A673 (cell line): Measurements from ENCODE around the gene TRIM8. TPM values are rescaled to one million over a fixed set of nuclear protein-coding genes. Genes with fewer than 3 reads are reported as not detected.
A peak's percentile ranks its signal among the peaks of the same experiment; 100 is the strongest.

Experiments used
- BruUV-seq: library from RNA; stranded (reverse); fragments of 400-500 nt; replicated peaks from 2 replicates; lab custom pipeline; 2021; lab: Mats Ljungman, UMichigan
- CTCF ChIA-PET: fragments of 300-600 bp; sonication (Branson Sonifier 250); formaldehyde crosslinking; loops from one replicate; lab custom pipeline; 2022; ENCODE audit warnings: antibody characterized with exemption; lab: Charles Lee
- POLR2A ChIA-PET: fragments of 300-600 bp; sonication (Branson Sonifier 250); formaldehyde crosslinking; loops from one replicate; lab custom pipeline; 2022; ENCODE audit warnings: antibody characterized with exemption; ENCODE audit not compliant: low non-redundant PET; lab: Charles Lee
- DNase-seq: peaks from one replicate; pipeline ENCODE4 v3.0.0-alpha.2; 2015; ENCODE audit warnings: low spot score
- H3K27ac ChIP-seq: fragments of 200-600 bp; sonication (generic); 2 replicates; pipeline ENCODE4 v1.5.1; 2016; ENCODE audit warnings: mixed run types, low read depth, mild to moderate bottlenecking, mixed read lengths, antibody characterized with exemption, low read length; ENCODE audit not compliant: poor library complexity, severe bottlenecking
- H3K27me3 ChIP-seq: fragments of 200-600 bp; sonication (generic); replicated peaks from 2 replicates; pipeline ENCODE4 v1.6.1; 2017; ENCODE audit warnings: mixed run types, low read depth, mild to moderate bottlenecking, mixed read lengths, antibody characterized with exemption, low read length; ENCODE audit not compliant: insufficient read depth, poor library complexity
- H3K36me3 ChIP-seq: fragments of 200-600 bp; sonication (generic); 2 replicates; pipeline ENCODE4 v1.6.1; 2016; ENCODE audit warnings: mixed run types, mild to moderate bottlenecking, mixed read lengths, antibody characterized with exemption, low read length; ENCODE audit not compliant: insufficient read depth, poor library complexity, severe bottlenecking
- H3K4me1 ChIP-seq: fragments of 200-600 bp; sonication (generic); 2 replicates; pipeline ENCODE4 v1.6.1; 2017; ENCODE audit warnings: mixed run types, mild to moderate bottlenecking, mixed read lengths, antibody characterized with exemption, low read length; ENCODE audit not compliant: insufficient read depth, poor library complexity, severe bottlenecking
- H3K4me3 ChIP-seq: fragments of 200-600 bp; sonication (generic); 2 replicates; pipeline ENCODE4 v1.5.1; 2016; ENCODE audit warnings: low read depth, mixed run types, mild to moderate bottlenecking, mixed read lengths, low read length; ENCODE audit not compliant: poor library complexity, severe bottlenecking
- H3K9me3 ChIP-seq: fragments of 200-600 bp; sonication (generic); 2 replicates; pipeline ENCODE4 v1.6.1; 2016; ENCODE audit warnings: mixed run types, low read depth, mild to moderate bottlenecking, mixed read lengths, antibody characterized with exemption, low read length; ENCODE audit not compliant: poor library complexity, severe bottlenecking
- CTCF ChIP-seq: fragments of 300-800, 200-600 bp; sonication (generic); conservative IDR thresholded peaks from 2 replicates; pipeline ENCODE4 v1.5.1; 2017; ENCODE audit warnings: low read depth, mild to moderate bottlenecking, antibody characterized with exemption, low read length, moderate library complexity, mixed read lengths
- EZH2 ChIP-seq: fragments of 200-600 bp; sonication (generic); IDR thresholded peaks from 2 replicates; pipeline ENCODE4 v1.6.1; 2017; ENCODE audit warnings: borderline replicate concordance, low read depth, mild to moderate bottlenecking, mixed read lengths, antibody characterized with exemption, low read length; ENCODE audit not compliant: poor library complexity, severe bottlenecking
- intact Hi-C: fragments of 100-400 bp; cut with micrococcal nuclease; formaldehyde crosslinking; loops from one replicate; pipeline ENCODE4 v1.10.0; 2022; ENCODE audit not compliant: unreplicated experiment
- total RNA-seq: library from RNA; stranded (reverse); gene quantifications from 2 replicates; pipeline ENCODE4 v1.2.3, GENCODE V29; 2021

TRIM8 gene
- total RNA-seq, 1 experiment from 2014 or later, result 29.4 TPM

- Histone ChIP-seq H3K36me3 (no peaks in the 10 kb centered on the region), H3K27ac (no peak overlapping the region), H3K4me3 (no peak overlapping the region), H3K4me1 (peaks cover 12% of the 10 kb centered on the region), H3K9me3 (no peaks in the 10 kb centered on the region), H3K27me3 (no peaks in the 10 kb centered on the region)
- POLR2A ChIA-PET, result no interaction called here
- intact Hi-C loops, result no loop called here
- CTCF ChIA-PET, result no interaction called here
- TF ChIP-seq EZH2 (no peak), CTCF (no peak)
- no peak for DNase-seq
- BruUV-seq, result no TSS peak
Measured at GRCh38 chr10:102635377-102635776, 8.9 kb upstream of the TRIM8 start.

- ChIA-PET POLR2A (no interaction called here), CTCF (no interaction called here)
- H3K9me3 ChIP-seq, result no peaks in the 10 kb centered on the region
- no peaks in the 10 kb centered on the region for H3K4me1 ChIP-seq
- intact Hi-C loops, result no loop called here
- no peak overlapping the region for H3K27ac ChIP-seq
- H3K4me3 ChIP-seq, result no peak overlapping the region
- H3K27me3 ChIP-seq, result no peaks in the 10 kb centered on the region
- no TSS peak for BruUV-seq
- no peaks in the 10 kb centered on the region for H3K36me3 ChIP-seq
- no peak for DNase-seq
- TF ChIP-seq EZH2, result no peak
- TF ChIP-seq CTCF, result no peak
Measured at GRCh38 chr10:102639537-102639936, 4.7 kb upstream of the TRIM8 start.

DNA sequence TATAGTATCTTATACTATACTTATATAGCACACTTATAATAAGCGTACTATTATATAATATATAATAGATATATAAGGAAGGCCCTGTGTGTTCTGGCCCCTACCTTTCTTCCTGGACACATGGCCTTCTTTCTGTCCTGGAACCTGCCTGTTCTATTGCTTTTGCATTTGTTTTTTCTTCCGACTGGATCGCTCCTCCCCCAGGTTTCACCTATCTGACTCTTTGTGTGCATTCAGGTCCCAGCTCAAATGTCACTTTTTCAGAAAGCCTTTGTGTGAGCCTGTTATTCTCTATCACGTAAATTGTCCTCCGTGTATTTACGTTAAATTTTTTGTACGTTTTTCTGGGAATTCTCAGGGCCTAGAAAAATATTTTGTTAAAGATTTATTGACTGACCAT, 2.9 kb upstream of the TRIM8 start:
- peak overlapping the region; percentile 88 for H3K27ac ChIP-seq
- no peaks in the 10 kb centered on the region for H3K9me3 ChIP-seq
- TF ChIP-seq CTCF, result no peak
- TF ChIP-seq EZH2, result no peak
- intact Hi-C loops, result loop anchor here (10.0 kb wide), 1 partner anchor 247 kb away; the partner anchor contains the start of gene NFKB2
- peaks cover 2% of the 10 kb centered on the region for H3K4me1 ChIP-seq
- H3K27me3 ChIP-seq, result no peaks in the 10 kb centered on the region
- H3K36me3 ChIP-seq, result no peaks in the 10 kb centered on the region
- peak overlapping the region; percentile 96 for H3K4me3 ChIP-seq
- ChIA-PET CTCF (no interaction called here), POLR2A (no interaction called here)
- no peak for DNase-seq
- BruUV-seq, result TSS peak; percentile 71
